Measurements from ENCODE around the gene ATG16L2. TPM values are rescaled to one million over a fixed set of nuclear protein-coding genes. Genes with fewer than 3 reads are reported as not detected.

Gene ATG16L2
- total RNA-seq, 1 experiment from 2014 or later = 17.3 TPM

DNA sequence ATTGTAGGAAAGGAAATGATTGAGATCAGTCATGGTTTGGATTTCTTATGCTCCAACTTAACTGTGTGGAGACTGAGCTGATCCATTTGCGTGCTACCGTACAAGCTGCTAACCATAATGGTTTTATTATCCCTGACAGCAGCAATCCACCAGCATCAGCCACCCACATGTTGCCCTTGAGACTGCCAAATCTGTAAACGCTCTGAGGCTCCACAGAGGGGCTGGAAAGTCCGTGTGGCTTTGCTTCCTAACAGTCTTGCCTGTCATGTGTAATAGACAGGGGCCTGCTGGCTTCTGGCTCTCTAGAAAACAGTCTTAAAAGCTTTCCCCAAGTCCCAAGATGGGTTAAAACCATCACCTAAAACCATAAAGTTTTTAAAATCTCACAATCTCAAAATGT lies 30.1 kb downstream of the ATG16L2 start:
- H3K4me2 ChIP-seq (ENCODE audit: insufficient read depth, insufficient read length, low read length) = no peak overlapping the region
- H2AK5ac ChIP-seq (ENCODE audit: insufficient read length, low read length) = no peak overlapping the region
- H3K56ac ChIP-seq (ENCODE audit: insufficient read length, low read depth, low read length) = no peak overlapping the region
- no peak for DNase-seq
- Mint-ChIP-seq H3K4me1 (no peaks in the 10 kb centered on the region), H3K27ac (no peak overlapping the region), H3K36me3 (ENCODE audit: insufficient read depth in 1 of 3, low read depth in 3 of 3) (0 out of 7 replicates have a peak, but pooled peaks cover 0 to 5% (median 0%) of the 10 kb centered on the region in 3 experiments), H3K4me3 (no peak overlapping the region), H3K9me3 (no peaks in the 10 kb centered on the region), H3K27me3 (ENCODE audit: low read depth) (no peaks in the 10 kb centered on the region)
- H3K18ac ChIP-seq (ENCODE audit: insufficient read length, low read depth, low read length) = no peak overlapping the region
- H3K14ac ChIP-seq (ENCODE audit: insufficient read depth, low read length) = no peak overlapping the region
- H3K23me2 ChIP-seq (ENCODE audit: insufficient read length, low read depth, low read length, poor library complexity, severe bottlenecking) = no peaks in the 10 kb centered on the region
- H2BK120ac ChIP-seq (ENCODE audit: low read depth, low read length, poor library complexity, severe bottlenecking) = no peak overlapping the region
- H3K23ac ChIP-seq (ENCODE audit: insufficient read length, low read depth, low read length) = no peak overlapping the region
- H2BK15ac ChIP-seq (ENCODE audit: low read depth, low read length) = no peak overlapping the region
- no peaks in the 10 kb centered on the region for H3K79me1 ChIP-seq (ENCODE audit: insufficient read depth, low read depth, low read length, poor library complexity, severe bottlenecking)
- H3K9ac ChIP-seq (ENCODE audit: extremely low read depth, insufficient read length, low read length) = no peak overlapping the region
- H4K5ac ChIP-seq (ENCODE audit: insufficient read length, low read depth, low read length) = no peak overlapping the region
- H2AFZ ChIP-seq (ENCODE audit: low read length) = no peak overlapping the region
- no peak overlapping the region for H2BK12ac ChIP-seq (ENCODE audit: insufficient read length, low read depth, low read length)
- H2BK5ac ChIP-seq (ENCODE audit: insufficient read length, low read length) = no peak overlapping the region
- WGBS (ENCODE audit: extremely low coverage, insufficient read length, low lambda C conversion rate) = no CpG with 5 or more reads among the region's 4 CpGs
- H4K20me1 ChIP-seq (ENCODE audit: control insufficient read depth, insufficient read depth, insufficient read length) = no peaks in the 10 kb centered on the region
- no peak overlapping the region for H3K27ac ChIP-seq (ENCODE audit: insufficient read length, low read depth, low read length)
- H3T11ph ChIP-seq (ENCODE audit: low read length) = no peak overlapping the region
- no peak overlapping the region for H4K91ac ChIP-seq (ENCODE audit: insufficient read length, low read depth, low read length)
- no peaks in the 10 kb centered on the region for H3K4me1 ChIP-seq (ENCODE audit: insufficient read depth, low read length)
- H3K79me2 ChIP-seq (ENCODE audit: insufficient read depth, low read length) = no peaks in the 10 kb centered on the region
- no peak overlapping the region for H3K4ac ChIP-seq (ENCODE audit: low read depth, low read length)
- no peak for TF ChIP-seq CTCF (conservative IDR thresholded peaks at IDR 0.05)
- no peak overlapping the region for H2BK20ac ChIP-seq (ENCODE audit: low read depth, low read length, poor library complexity, severe bottlenecking)
- H3K27me3 ChIP-seq (ENCODE audit: insufficient read depth, low read length) = no peaks in the 10 kb centered on the region
- H3K9me3 ChIP-seq (ENCODE audit: control insufficient read depth, low read depth, low read length) = no peaks in the 10 kb centered on the region
- H4K8ac ChIP-seq (replicated peaks; ENCODE audit: insufficient read length, low read depth, low read length) = no peak overlapping the region
